Measurements from ENCODE around the gene HERPUD2. TPM values are rescaled to one million over a fixed set of nuclear protein-coding genes. Genes with fewer than 3 reads are reported as not detected.
A peak's percentile ranks its signal among the peaks of the same experiment; 100 is the strongest.

The HERPUD2 gene
- total and polyA plus RNA-seq, 2 of the 8 experiments (the other 6 are each of a cell fraction or from before 2014, with no cell fraction given): 18.3 to 27.3 TPM

GRCh38 chr7:35694784-35695472 lies at the start of gene HERPUD2 (continued):
- TF ChIP-seq RAD21 (IDR thresholded peaks at IDR 0.05 in 1 of 2, conservative IDR thresholded peaks at IDR 0.05 in 1 of 2; ENCODE audit: low read depth in 2 of 2, low read length in 2 of 2) (no peak; a peak in 1 of 4 replicates), CHD1 (IDR thresholded peaks at IDR 0.05; ENCODE audit: low read depth, low read length) (no peak), CREB1 (IDR thresholded peaks at IDR 0.05) (peak; percentile 93), TAF1 (IDR thresholded peaks at IDR 0.05; ENCODE audit: low read depth, low read length) (peak; percentile 91), CHD2 (IDR thresholded peaks at IDR 0.05; ENCODE audit: low read length) (peak; percentile 82), JUND (IDR thresholded peaks at IDR 0.05; ENCODE audit: low read length) (no peak), SRF (IDR thresholded peaks at IDR 0.05; ENCODE audit: low read depth, low read length) (no peak), JUN (IDR thresholded peaks at IDR 0.05; ENCODE audit: low read depth, low read length) (no peak), BACH1 (IDR thresholded peaks at IDR 0.05; ENCODE audit: low read length) (0 out of 2 replicates have a peak, but pooled peaks have one; percentile 19), CTBP2 (IDR thresholded peaks at IDR 0.05; ENCODE audit: borderline replicate concordance, insufficient read depth, insufficient read length, low read length) (no peak), TBP (IDR thresholded peaks at IDR 0.05; ENCODE audit: low read depth, low read length) (peak; percentile 88), USF2 (IDR thresholded peaks at IDR 0.05; ENCODE audit: low read length) (no peak), CEBPB (IDR thresholded peaks at IDR 0.05; ENCODE audit: low read depth, low read length) (peak; percentile 95), KDM4A (IDR thresholded peaks at IDR 0.05; ENCODE audit: low read depth, low read length, severe bottlenecking) (peak; percentile 77), SP4 (IDR thresholded peaks at IDR 0.05; ENCODE audit: low read length) (no peak), MAX (IDR thresholded peaks at IDR 0.05) (peak; percentile 92), RFX5 (IDR thresholded peaks at IDR 0.05; ENCODE audit: borderline replicate concordance, low read depth, low read length) (no peak), HDAC2 (IDR thresholded peaks at IDR 0.05; ENCODE audit: borderline replicate concordance in 1 of 2, low read depth in 2 of 2, low read length in 2 of 2) (0 out of 4 replicates have a peak, but pooled peaks of 1 of the 2 experiments have one; percentile 14), SIN3A (conservative IDR thresholded peaks at IDR 0.05 in 1 of 2, IDR thresholded peaks at IDR 0.05 in 1 of 2; ENCODE audit: low read depth in 1 of 2, low read length in 2 of 2) (peak in 1 of 2 experiments; percentile 12; a peak in 1 of 4 replicates), POLR2A (IDR thresholded peaks at IDR 0.05; ENCODE audit: control extremely low read depth in 1 of 2, low read depth in 2 of 2, low read length in 2 of 2) (peak; percentile 86 to 93), SP1 (IDR thresholded peaks at IDR 0.05; ENCODE audit: low read depth, low read length) (peak; percentile 22; the same call in 1 of the 2 replicates), TCF12 (IDR thresholded peaks at IDR 0.05; ENCODE audit: low read depth, low read length) (no peak), KDM5A (IDR thresholded peaks at IDR 0.05; ENCODE audit: low read length) (no peak), SIX5 (IDR thresholded peaks at IDR 0.05; ENCODE audit: low read depth, low read length) (no peak)

All from H1 (cell line).